Sigmoid colon (tissue), 7 donors: ENCODE data around the gene TIMM10. TPM values are rescaled to one million over a fixed set of nuclear protein-coding genes. Genes with fewer than 3 reads are reported as not detected.
"Not testable (repeated sequence)": the region's sequence is repeated elsewhere in the genome, so short reads cannot be mapped to it uniquely, and the experiment has no call there.

Experiments used
- DNase-seq: peaks from one replicate; pipeline ENCODE4 v3.0.0-alpha.2; 2019
- H3K27ac ChIP-seq, 4 donors: fragments of 200-600 bp; sonication (generic); one replicate each; pipeline ENCODE4 v1.5.1; 2016 to 2019; ENCODE audit warnings: mild to moderate bottlenecking in 1 of 4
- H3K27me3 ChIP-seq, 3 donors: fragments of 200-600 bp; sonication (generic); one replicate each; pipeline ENCODE4 v1.5.1; 2019; ENCODE audit warnings: mild to moderate bottlenecking in 1 of 3
- H3K36me3 ChIP-seq, 4 donors: fragments of 200-600 bp; sonication (generic); one replicate each; pipeline ENCODE4 v1.5.1; 2016 to 2019
- H3K4me1 ChIP-seq, 4 donors: fragments of 200-600 bp; sonication (generic); one replicate each; pipeline ENCODE4 v1.5.1; 2017 to 2019
- H3K4me3 ChIP-seq, 4 donors: fragments of 200-600 bp; sonication (generic); one replicate each; pipeline ENCODE4 v1.5.1; 2017 to 2019; ENCODE audit warnings: mild to moderate bottlenecking in 2 of 4, moderate library complexity in 1 of 4
- H3K9me3 ChIP-seq, 4 donors: fragments of 200-600 bp in 3 of 4; sonication (generic) in 3 of 4; one replicate each; pipeline versions ENCODE4 v1.5.1 to v1.6.1; 2013 to 2019
- CTCF ChIP-seq, 4 experiments: fragments of 450-650 bp in 3 of 4; fragments of 200-600 bp in 1 of 4; IDR thresholded peaks; one replicate each; pipeline ENCODE4 v1.5.1; 2016 to 2019; ENCODE audit warnings: antibody characterized with exemption in 4 of 4, mild to moderate bottlenecking in 3 of 4, moderate library complexity in 2 of 4
- EP300 ChIP-seq, 4 donors: sonication (generic); formaldehyde crosslinking; IDR thresholded peaks; one replicate each; pipeline ENCODE4 v1.6.1; 2017; ENCODE audit warnings: antibody characterized with exemption in 4 of 4
- POLR2A ChIP-seq, 2 donors: fragments of 450-650 bp; IDR thresholded peaks; one replicate each; pipeline ENCODE4 v1.6.1; 2016; ENCODE audit warnings: antibody characterized with exemption in 2 of 2, mild to moderate bottlenecking in 2 of 2, moderate library complexity in 2 of 2
- POLR2AphosphoS5 ChIP-seq, 4 donors: sonication (generic); formaldehyde crosslinking; IDR thresholded peaks; one replicate each; pipeline ENCODE4 v1.6.1; 2017; ENCODE audit warnings: antibody characterized with exemption in 4 of 4
- WGBS, 2 donors: extraction: QIAGEN DNeasy Blood & Tissue Kit; methylation state at CpG; one replicate each; pipeline ENCODE4 v1.1.7; 2013; 5-methylcytosine and 5-hydroxymethylcytosine counted together
- intact Hi-C: fragments of 100-400 bp; cut with DNase I; formaldehyde crosslinking; loops from one replicate; pipeline ENCODE4 v1.15.1; 2023
- polyA plus RNA-seq, 3 donors: library from polyadenylated mRNA; stranded (reverse); fragments of 200-250 nt; gene quantifications; one replicate each; pipeline ENCODE4 v1.2.3, GENCODE V29; 2013
- total RNA-seq, 4 donors: library from RNA; depleted of rRNA; stranded (reverse); fragments of >200 nt; gene quantifications; one replicate each; pipeline ENCODE4 v1.1.0, GENCODE V29; 2016
- donor health status: healthy with polysubstance abuse.
- donor health status: Bipolar disorder and iron deficiency.
- donor health status: healthy.

The TIMM10 gene
- total and polyA plus RNA-seq, 7 donors, result 22.4 to 62.9 (median 48.0) TPM

- DNase-seq, result no peak
- TF ChIP-seq CTCF (IDR thresholded peaks at IDR 0.05) (no peak), POLR2AphosphoS5 (IDR thresholded peaks at IDR 0.05) (no peak), EP300 (IDR thresholded peaks at IDR 0.05) (no peak), POLR2A (IDR thresholded peaks at IDR 0.05) (no peak)
- H3K36me3 ChIP-seq, result no peaks in the 10 kb centered on the region
- H3K27me3 ChIP-seq, result no peaks in the 10 kb centered on the region
- no peak within 1 kb of the TSS for H3K27ac ChIP-seq
- intact Hi-C loops, result no loop called here
- no peaks in the 10 kb centered on the region for H3K9me3 ChIP-seq
- no peaks in the 10 kb centered on the region for H3K4me1 ChIP-seq
- WGBS, 2 donors, result 84 to 87% methylated on average over 14 of the region's 14 CpGs
- H3K4me3 ChIP-seq, result no peak within 1 kb of the TSS
Observed at GRCh38 chr11:57536947-57537619, 6.5 kb upstream of the TIMM10 start, which contains the start of gene SMTNL1. Gene SMTNL1 (plus strand): TSS chr11:57537595. CDS start chr11:57542643, 5,048 bp downstream.

GRCh38 chr11:57534449-57534848 lies 3.9 kb upstream of the TIMM10 start:
- peaks cover 0 to 17% (median 8%) of the 10 kb centered on the region in 4 donors for H3K4me1 ChIP-seq
- H3K27me3 ChIP-seq, H3K27ac ChIP-seq, H3K9me3 ChIP-seq, DNase-seq, H3K36me3 ChIP-seq, H3K4me3 ChIP-seq, intact Hi-C loops: not testable (repeated sequence)
- 97 to 98% methylated on average over 7 of the region's 7 CpGs for WGBS, 2 donors

GRCh38 chr11:57530215-57530595 lies 349 bp downstream of the TIMM10 start:
- Histone ChIP-seq H3K36me3 (peaks cover 0 to 6% (median 2%) of the 10 kb centered on the region in 4 donors), H3K27ac (peak overlapping the region; percentile 61 to 78 (median 70)), H3K4me3 (peak overlapping the region; percentile 55 to 78 (median 60)), H3K27me3 (no peaks in the 10 kb centered on the region), H3K4me1 (peaks cover 0 to 18% (median 11%) of the 10 kb centered on the region in 4 donors), H3K9me3 (no peaks in the 10 kb centered on the region)
- 1 to 2% methylated on average over 17 of the region's 17 CpGs for WGBS, 2 donors
- intact Hi-C loops, result loop anchor here (1.0 to 2.0 kb wide), 2 partner anchors 69 to 73 kb away; no protein-coding TSS in a partner anchor
- TF ChIP-seq POLR2A (IDR thresholded peaks at IDR 0.05), result no peak
- TF ChIP-seq POLR2AphosphoS5 (IDR thresholded peaks at IDR 0.05), result no peak
- TF ChIP-seq EP300 (IDR thresholded peaks at IDR 0.05), result no peak
- no peak for TF ChIP-seq CTCF (IDR thresholded peaks at IDR 0.05)
- DNase-seq, result no peak

- H3K4me1 ChIP-seq, result peaks cover 0 to 18% (median 11%) of the 10 kb centered on the region in 4 donors
- no peaks in the 10 kb centered on the region for H3K9me3 ChIP-seq
- no peak overlapping the region for H3K4me3 ChIP-seq
- no peak for DNase-seq
- H3K27me3 ChIP-seq, result no peaks in the 10 kb centered on the region
- intact Hi-C loops, result loop anchor here (2.0 kb wide), 1 partner anchor 28 kb away; no protein-coding TSS in a partner anchor
- H3K27ac ChIP-seq, result no peak overlapping the region
- TF ChIP-seq EP300 (IDR thresholded peaks at IDR 0.05) (no peak), POLR2A (IDR thresholded peaks at IDR 0.05) (no peak), POLR2AphosphoS5 (IDR thresholded peaks at IDR 0.05) (no peak), CTCF (IDR thresholded peaks at IDR 0.05) (no peak)
- peaks cover 0 to 6% (median 2%) of the 10 kb centered on the region in 4 donors for H3K36me3 ChIP-seq
Observed at GRCh38 chr11:57529012-57529411, 1.5 kb downstream of the TIMM10 start.

GRCh38 chr11:57527056-57527631 lies 3.4 kb downstream of the TIMM10 start:
- Histone ChIP-seq H3K9me3 (no peaks in the 10 kb centered on the region), H3K27me3 (no peaks in the 10 kb centered on the region), H3K36me3 (peaks cover 0 to 6% (median 2%) of the 10 kb centered on the region in 4 donors), H3K27ac (no peak overlapping the region), H3K4me3 (no peak overlapping the region), H3K4me1 (peaks cover 0 to 18% (median 11%) of the 10 kb centered on the region in 4 donors)
- intact Hi-C loops, result loop anchor here (1.0 to 2.0 kb wide), 2 partner anchors 34 to 182 kb away; no protein-coding TSS in a partner anchor
- DNase-seq, result peak; percentile 81
- WGBS, 2 donors, result 19 to 21% methylated on average over 7 of the region's 7 CpGs
- TF ChIP-seq CTCF (IDR thresholded peaks at IDR 0.05) (peak; percentile 75 to 93 (median 90)), POLR2A (IDR thresholded peaks at IDR 0.05) (no peak), POLR2AphosphoS5 (IDR thresholded peaks at IDR 0.05) (no peak)
